GM11168 (cell line): ENCODE data around the gene PSMD2.

ENCODE experiments used
- in situ Hi-C: fragments of 300-500 bp; cut with MboI; formaldehyde crosslinking; loops from one replicate; pipeline ENCODE4 v1.12.0; 2022; ENCODE audit warnings: low sequenced_read_pairs; ENCODE audit not compliant: unreplicated experiment

Gene PSMD2

DNA sequence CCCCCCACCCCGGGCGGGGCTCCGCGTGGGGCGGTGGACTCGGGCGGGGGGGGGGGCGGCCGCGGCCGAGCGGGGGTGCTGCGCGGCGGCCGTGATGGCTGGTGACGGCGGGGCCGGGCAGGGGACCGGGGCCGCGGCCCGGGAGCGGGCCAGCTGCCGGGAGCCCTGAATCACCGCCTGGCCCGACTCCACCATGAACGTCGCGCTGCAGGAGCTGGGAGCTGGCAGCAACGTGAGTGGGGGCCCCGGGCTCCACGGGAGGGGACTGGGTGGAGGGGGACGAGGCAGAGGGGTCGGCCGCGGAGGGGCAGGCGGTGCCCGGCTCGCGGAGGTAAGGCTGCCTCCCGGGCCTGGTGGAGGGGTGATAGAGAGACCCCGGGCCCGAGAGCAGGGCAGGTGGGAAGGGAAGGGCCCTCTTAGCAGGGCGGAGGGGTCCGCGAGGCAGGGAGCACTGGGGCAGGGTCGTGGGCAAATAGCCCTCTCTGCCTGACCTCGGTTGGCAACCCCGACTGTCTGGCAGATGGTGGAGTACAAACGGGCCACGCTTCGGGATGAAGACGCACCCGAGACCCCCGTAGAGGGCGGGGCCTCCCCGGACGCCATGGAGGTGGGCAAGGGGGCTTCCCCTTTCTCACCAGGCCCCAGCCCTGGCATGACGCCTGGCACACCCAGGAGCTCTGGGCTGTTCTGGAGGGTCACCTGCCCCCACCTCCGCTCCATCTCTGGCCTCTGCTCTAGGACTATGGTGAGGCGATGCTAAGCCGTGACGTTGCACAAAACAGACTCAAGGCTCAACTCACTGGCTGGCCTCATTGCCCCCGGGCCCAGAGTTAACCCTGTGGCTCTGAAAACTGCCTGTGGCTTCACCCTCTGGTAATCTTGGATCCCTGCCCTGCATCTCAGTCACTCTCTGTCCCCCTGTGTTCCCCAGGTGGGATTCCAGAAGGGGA is 22.8 kb upstream of the PSMD2 start, which contains the start of gene ECE2:
ECE2 (plus strand) TSS at position 62 of the 950 bp plus-strand sequence; CDS start at position 194, 132 bp downstream.
- in situ Hi-C loops = no loop called here

DNA sequence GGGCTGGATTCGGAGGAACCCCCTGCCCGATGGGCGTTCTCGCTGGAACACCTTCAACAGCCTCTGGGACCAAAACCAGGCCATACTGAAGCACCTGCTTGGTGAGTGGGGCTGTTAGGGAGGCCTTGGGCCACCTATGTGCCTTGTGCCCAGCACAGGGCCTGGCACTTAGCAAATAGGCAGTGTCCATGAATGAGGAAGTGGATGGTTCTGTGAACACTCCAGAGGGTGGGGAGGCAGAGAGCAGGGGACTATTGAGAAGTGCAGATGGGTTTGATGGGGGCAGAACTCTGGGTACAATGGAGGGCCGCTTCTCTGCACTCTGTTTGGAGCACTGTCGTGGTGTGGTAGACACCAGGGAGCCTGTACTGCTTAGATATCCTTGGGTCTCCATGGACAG is 21.7 kb upstream of the PSMD2 start:
- in situ Hi-C loops = no loop called here

DNA sequence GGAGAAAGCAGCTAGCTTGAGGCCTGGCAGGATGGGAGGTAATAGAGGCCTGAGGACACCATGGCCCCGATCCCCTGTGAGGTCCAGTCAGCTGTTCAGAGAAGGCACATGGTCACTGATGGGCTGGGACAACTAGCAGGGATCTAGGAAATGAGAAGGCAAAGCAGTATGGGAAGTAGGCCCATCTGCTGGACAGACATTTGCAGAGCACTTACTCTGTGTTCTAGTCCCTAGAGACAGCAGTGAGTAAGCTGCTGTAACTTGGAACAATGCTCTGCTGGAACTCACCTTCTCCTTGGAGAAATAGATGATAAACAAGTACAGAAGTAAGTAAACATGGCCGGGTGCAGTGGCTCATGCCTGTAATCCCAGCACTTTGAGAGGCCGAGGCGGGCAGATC is 16.1 kb upstream of the PSMD2 start:
- in situ Hi-C loops = no loop called here

DNA sequence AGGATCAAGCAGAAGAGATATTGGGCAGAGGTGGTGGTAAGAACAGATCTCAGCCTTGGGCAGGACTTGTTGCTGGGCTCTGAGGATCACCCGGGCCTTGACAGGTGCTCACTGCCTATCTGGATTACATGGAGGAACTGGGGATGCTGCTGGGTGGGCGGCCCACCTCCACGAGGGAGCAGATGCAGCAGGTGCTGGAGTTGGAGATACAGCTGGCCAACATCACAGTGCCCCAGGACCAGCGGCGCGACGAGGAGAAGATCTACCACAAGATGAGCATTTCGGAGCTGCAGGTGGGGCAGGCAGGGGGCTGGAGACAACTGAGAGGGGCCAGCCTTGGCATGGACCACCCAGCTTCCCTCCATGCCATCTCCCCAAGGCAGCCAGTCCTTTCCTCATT is 15.4 kb upstream of the PSMD2 start:
- in situ Hi-C loops = no loop called here

DNA sequence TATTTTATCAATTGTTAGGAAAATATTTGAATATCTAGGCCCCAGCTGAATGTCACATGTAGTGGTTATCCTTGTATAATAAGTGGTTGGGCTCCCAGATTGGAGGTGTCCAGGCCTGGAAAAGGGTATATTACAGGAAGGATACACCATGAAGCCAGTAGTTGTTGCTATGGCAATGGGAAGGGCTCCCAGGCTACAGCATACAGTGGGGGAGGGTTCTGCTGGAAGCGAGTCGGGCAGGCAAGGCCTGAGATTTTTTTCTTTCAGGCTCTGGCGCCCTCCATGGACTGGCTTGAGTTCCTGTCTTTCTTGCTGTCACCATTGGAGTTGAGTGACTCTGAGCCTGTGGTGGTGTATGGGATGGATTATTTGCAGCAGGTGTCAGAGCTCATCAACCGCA is 14.3 kb upstream of the PSMD2 start:
- in situ Hi-C loops = no loop called here

DNA sequence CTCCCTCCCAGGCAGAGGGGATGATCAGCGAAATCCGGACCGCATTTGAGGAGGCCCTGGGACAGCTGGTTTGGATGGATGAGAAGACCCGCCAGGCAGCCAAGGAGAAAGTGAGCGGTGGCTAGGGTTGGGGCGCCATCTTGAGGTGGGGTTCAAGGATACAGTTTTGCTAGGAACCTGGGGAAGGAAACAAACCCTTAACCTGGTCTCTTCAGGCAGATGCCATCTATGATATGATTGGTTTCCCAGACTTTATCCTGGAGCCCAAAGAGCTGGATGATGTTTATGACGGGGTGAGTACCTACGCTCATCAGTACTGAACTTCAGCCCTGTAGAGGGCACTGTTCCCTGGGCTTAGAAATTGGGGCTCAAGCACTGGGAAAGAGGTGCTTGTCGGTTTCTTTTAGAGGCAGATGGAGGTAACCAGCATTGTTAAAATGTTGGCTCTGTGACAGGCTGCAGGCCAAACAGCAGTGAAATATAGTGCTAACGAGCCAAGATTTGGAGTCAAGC is 9.6 kb upstream of the PSMD2 start:
- in situ Hi-C loops = no loop called here

DNA sequence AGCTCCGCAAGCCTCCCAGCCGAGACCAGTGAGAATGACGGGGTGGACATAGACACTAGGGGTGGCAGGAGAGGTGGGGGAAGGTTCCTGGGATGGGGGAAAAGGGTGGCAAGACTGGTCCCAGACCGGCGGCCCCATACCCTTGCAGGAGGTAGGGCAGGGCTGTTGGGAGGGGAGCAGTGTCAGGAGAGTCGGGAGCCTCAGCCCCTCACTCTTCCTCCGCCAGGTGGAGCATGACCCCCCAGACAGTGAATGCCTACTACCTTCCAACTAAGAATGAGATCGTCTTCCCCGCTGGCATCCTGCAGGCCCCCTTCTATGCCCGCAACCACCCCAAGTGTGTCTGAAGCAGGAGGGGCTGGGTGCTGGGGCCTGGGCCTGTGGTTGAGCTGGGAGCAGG is 8.7 kb upstream of the PSMD2 start:
- in situ Hi-C loops = no loop called here

DNA sequence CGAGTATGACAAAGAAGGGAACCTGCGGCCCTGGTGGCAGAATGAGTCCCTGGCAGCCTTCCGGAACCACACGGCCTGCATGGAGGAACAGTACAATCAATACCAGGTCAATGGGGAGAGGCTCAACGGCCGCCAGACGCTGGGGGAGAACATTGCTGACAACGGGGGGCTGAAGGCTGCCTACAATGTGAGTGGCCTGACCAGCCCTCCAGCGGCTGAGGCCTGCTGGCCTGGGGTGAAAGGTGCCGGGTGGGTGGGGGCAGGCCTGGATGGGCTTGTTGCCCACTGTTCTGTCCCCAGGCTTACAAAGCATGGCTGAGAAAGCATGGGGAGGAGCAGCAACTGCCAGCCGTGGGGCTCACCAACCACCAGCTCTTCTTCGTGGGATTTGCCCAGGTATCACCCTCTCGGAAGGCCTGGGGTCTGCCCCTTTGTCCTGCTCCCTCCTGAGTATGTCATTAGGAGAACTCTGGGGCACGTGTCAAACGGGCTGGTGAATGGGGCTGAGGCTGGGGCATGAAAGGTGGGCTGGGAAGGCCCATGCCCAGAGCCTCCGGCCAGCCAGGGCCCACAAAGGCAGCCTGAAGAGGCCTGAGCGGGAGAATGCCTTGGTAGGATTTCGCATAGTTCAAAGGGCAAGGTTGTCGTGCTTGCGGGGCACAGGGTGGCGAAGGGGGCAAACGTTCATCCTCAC is 7.8 kb upstream of the PSMD2 start:
- in situ Hi-C loops = no loop called here

DNA sequence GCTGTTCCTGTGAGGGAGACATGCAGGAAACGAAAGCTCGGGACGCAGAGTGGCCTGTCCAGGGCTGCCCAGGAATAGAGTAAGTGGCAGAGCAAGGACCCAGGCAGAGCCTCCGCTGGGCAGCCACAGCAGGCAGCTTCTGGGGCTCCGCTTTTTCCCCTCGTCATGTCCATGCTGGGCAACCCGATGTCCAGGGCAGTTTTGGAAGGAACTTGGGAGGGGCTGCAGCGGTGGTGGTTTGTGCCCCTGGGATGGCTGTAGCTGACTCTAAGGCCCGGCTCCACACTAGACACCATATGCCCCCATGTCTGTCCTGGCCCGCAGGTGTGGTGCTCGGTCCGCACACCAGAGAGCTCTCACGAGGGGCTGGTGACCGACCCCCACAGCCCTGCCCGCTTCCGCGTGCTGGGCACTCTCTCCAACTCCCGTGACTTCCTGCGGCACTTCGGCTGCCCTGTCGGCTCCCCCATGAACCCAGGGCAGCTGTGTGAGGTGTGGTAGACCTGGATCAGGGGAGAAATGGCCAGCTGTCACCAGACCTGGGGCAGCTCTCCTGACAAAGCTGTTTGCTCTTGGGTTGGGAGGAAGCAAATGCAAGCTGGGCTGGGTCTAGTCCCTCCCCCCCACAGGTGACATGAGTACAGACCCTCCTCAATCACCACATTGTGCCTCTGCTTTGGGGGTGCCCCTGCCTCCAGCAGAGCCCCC is 7.1 kb upstream of the PSMD2 start:
- in situ Hi-C loops = no loop called here

DNA sequence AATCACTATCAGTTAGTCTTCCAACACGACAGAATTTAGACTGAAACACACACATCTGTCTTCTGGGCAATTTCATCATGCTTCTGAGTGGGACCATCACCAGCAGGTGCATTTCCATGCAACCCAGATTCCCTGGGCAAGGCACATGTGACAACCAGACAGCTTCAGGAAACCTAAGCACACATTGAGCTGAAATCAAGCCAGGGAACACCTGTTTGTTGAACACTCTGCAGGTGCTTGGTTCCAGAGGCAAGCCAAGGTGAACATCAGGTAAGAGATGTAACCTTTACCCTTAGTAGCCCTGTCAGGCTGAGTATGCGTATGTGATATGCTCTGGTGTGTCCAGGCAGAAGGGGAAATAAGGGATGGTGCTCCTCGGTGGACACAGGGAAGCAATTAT is 3.3 kb upstream of the PSMD2 start:
- in situ Hi-C loops = no loop called here

DNA sequence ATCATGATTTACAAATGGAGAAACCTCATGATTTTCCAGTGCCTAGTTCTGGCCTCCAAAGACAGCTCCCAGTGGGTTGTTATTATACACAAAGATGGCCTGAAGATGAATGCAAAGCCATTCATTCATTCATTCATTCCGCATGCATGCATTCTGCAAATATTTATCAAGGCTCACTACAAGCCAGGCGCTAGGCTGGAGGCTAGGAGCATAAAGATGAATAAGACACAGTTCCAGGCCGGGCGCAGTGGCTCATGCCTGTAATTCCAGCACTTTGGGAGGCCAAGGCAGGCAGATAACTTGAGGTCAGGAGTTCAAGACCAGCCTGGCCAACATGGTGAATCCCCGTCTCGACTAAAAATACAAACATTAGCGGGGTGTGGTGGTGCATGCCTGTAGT is 2.4 kb upstream of the PSMD2 start:
- in situ Hi-C loops = no loop called here

DNA sequence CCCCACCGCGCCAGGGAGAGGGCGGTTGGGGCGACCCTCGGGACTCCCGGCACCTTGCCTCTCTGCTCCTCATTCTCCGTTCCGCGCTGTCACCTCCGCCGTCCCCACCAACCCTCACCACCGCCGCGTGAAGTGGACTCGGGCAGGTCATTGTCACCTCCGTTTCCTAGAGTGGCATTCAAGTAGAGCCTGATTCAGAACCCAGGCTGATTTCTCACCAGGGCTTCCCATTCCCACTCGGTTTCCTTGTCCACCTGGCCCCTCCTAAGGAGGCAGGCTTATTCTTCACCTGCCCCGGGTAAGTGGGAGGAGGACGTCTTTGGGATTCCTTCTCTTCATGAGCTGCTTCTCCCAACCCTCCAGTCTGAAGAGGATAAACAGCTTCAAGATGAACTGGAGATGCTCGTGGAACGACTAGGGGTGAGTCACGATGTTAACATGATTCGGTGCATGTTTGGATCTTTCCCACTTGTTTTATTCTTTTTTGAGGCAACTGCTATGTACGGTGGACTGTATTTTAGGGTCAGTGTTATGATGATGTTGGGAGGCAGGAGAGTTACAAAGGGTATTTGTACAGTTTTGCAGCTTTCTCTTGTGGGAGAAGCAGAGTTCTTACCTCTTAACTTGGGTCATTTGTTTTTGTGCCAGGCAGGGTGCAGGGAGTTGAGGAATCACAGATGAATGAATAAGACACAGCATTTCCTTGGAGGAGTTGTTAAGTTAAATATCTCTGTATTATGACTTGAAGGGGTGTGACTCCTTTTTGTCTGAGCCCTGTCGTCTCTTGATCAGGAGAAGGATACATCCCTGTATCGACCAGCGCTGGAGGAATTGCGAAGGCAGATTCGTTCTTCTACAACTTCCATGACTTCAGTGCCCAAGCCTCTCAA is 692 bp downstream of the PSMD2 start:
- in situ Hi-C loops = no loop called here

DNA sequence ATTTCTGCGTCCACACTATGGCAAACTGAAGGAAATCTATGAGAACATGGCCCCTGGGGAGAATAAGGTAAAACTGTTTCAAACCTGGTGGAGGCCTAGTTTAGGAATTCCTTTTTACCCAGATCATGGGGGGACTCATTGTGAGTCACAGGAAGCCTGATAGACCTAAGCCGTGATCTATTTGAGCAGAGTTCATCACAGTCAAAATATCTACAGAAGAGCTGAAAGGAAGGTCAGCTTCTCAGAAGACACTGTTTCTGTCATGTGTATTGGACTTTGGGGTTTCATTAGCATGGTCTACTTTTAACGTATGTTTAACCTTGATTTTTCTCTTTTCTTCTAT is 1.3 kb downstream of the PSMD2 start:
- in situ Hi-C loops = no loop called here

DNA sequence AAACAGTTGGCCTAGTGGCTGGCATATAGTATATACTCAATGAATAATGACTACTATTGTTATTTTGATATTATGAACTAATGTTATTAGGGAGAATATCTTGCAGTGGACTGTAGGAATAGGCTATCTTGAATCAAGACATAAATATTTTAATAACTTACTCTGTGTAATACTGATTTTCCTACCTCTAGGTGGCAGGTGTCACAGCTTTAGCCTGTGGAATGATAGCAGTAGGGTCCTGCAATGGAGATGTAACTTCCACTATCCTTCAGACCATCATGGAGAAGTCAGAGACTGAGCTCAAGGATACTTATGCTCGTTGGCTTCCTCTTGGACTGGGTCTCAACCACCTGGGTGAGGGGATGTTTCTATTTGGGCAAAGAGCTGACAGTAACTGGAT is 6.5 kb downstream of the PSMD2 start:
- in situ Hi-C loops = no loop called here

DNA sequence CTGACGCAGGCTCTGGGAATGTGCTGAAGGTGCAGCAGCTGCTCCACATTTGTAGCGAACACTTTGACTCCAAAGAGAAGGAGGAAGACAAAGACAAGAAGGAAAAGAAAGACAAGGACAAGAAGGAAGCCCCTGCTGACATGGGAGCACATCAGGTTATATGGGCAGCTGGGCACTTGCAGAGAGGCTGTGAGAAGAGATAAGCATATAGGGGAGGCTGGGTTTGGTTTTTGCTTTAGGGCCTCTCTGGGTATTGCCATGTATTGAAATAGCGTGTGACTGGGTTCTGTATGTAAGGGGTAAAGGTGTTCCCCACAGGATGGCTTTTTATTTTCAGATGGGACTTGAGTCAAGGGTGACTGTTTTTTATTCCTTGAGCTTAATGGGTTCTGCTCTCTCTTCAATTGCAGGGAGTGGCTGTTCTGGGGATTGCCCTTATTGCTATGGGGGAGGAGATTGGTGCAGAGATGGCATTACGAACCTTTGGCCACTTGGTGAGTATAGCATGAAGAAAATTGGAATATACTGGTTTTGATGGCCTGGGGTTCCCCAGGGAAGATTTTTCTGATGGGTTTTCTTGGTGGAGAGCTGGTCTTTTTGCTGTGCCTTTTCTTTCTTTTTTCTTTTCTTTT is 7.4 kb downstream of the PSMD2 start:
- in situ Hi-C loops = no loop called here

DNA sequence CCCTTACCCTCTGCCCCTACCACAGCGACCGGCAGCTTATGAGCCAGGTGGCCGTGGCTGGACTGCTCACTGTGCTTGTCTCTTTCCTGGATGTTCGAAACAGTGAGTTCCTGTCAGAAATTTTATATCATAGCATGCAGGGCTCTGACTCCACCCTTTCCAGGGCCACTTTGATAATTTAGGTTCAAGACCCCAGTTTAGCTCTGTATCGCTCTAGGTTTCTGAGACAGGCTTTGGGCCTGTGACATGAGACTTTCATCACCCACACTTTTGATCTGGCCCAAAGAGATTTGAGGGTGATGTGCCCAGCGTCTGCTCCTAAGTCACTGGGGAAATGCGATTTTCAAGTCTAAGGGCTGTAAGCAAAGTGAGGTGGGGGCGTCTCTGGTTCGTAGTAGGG is 8.9 kb downstream of the PSMD2 start:
- in situ Hi-C loops = no loop called here

DNA sequence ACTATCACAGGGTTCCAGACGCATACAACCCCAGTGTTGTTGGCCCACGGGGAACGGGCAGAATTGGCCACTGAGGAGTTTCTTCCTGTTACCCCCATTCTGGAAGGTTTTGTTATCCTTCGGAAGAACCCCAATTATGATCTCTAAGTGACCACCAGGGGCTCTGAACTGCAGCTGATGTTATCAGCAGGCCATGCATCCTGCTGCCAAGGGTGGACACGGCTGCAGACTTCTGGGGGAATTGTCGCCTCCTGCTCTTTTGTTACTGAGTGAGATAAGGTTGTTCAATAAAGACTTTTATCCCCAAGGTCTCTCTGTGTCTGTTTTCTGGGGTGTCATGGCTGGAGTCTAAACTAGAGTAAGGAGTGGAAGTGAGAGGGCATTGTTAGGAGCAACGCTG is 9.7 kb downstream of the PSMD2 start:
- in situ Hi-C loops = no loop called here

DNA sequence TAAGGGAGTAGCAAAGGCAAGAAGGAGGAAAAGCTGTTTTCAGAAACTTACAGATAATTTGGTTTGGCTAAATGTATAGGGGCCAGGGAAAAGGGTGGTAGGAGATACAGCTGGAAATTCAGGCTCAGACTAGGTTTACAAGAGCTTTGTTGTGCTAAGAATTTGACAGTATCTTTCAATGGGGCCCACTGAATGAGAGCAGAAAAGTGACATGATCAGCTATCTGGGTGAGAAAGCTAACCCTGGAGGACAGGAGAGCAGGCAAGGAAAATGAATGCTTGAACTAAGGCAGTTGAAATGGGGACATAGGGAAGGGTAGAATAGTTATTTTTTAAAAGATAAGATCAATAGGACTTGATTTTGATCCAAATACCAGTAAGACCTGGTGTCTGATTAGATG is 12.6 kb downstream of the PSMD2 start:
- in situ Hi-C loops = no loop called here

DNA sequence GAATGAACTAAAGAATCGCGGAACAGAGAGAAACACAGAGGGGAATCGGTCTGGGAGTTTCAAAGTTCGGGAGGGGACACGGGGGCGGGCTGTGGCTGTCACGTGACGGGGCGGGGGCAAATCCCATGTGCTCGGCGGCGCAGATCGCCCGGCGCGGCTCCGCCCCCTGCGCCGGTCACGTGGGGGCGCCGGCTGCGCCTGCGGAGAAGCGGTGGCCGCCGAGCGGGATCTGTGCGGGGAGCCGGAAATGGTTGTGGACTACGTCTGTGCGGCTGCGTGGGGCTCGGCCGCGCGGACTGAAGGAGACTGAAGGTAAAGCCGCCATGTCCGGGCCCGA is 15.3 kb downstream of the PSMD2 start, which contains the start of gene EIF4G1:
EIF4G1 (plus strand) TSS at position 244 of the 337 bp plus-strand sequence. CDS start 1,191 bp downstream, outside the sequence.
- in situ Hi-C loops = no loop called here
